ENCODE data around the gene NHLH2.

NHLH2 gene

DNA sequence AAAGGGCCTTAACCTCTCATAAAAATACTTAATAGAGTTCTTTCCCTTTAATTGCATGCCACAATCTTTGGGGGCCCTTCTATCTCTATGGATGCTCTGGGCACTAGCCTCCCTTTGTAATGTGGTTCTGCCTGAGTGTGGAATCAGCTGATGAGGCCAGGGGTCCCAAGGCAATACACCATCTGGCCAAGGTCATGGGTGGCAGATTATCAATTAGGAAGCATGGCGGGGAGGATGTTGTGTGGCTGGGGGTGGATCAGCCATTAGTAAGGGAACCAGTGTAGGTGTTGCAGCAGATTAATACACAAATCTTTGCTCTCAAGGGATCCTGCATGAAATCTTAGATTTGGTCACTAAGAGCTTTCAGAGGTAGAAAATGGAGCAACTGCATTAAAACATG, 35.3 kb downstream of the NHLH2 start:
- no peak overlapping the region for H3K4me3 ChIP-seq (ENCODE audit: low read depth, low read length)

- no peak overlapping the region for H3K4me3 ChIP-seq (ENCODE audit: low read depth, low read length)
Measured at GRCh38 chr1:115802416-115802815, 38.5 kb downstream of the NHLH2 start.

- no peak overlapping the region for H3K4me3 ChIP-seq (ENCODE audit: low read depth, low read length)
Measured at GRCh38 chr1:115797486-115797885, 43.4 kb downstream of the NHLH2 start.

DNA sequence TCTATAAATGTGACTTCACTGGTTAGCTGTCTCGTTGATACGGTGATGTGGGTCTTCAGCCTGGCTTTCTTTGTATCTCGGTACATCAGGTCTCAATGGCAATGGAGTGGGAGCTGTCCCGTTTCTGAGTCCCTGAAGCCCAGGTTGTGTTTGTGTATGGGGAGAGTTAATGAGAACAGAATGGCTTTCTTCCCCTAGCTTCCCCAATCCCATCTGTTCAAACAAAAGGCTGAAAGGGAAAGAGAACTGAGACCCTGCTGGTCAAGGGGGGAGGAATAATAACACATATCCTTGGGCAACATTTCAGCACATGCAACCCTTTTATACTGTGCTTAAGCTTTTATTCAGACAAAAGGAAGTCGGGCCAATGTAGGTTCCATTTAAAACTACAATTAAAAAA, 44.0 kb downstream of the NHLH2 start:
- H3K4me3 ChIP-seq (ENCODE audit: low read depth, low read length) = no peak overlapping the region

DNA sequence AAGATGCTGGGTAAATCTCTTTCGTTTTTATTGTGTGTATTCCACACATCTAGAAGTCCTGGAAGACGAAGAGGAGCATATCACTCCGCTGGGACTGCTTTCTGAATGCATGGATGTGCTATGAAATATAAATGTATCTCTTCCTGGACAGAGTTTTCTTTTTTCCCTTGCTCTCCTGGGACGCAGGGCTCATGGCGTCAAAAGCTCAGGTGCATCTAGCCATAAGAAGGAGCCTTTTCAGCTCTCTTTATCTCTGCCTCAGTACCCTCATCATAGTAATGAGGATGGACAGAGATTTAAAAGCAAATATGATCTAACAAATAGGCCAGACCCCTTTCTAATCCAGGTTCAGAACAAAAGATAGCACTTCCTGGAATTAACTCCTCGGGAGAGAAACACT, 44.9 kb downstream of the NHLH2 start:
- no peak overlapping the region for H3K4me3 ChIP-seq (ENCODE audit: low read depth, low read length)

GRCh38 chr1:115794976-115795639, 45.8 kb downstream of the NHLH2 start:
- H3K4me3 ChIP-seq (ENCODE audit: low read depth, low read length) = no peak overlapping the region

GRCh38 chr1:115793162-115793561, 47.8 kb downstream of the NHLH2 start:
- no peak overlapping the region for H3K4me3 ChIP-seq (ENCODE audit: low read depth, low read length)

GRCh38 chr1:115791816-115792215, 49.1 kb downstream of the NHLH2 start:
- H3K4me3 ChIP-seq (ENCODE audit: low read depth, low read length) = no peak overlapping the region

GRCh38 chr1:115790846-115791245, 50.1 kb downstream of the NHLH2 start:
- no peak overlapping the region for H3K4me3 ChIP-seq (ENCODE audit: low read depth, low read length)

DNA sequence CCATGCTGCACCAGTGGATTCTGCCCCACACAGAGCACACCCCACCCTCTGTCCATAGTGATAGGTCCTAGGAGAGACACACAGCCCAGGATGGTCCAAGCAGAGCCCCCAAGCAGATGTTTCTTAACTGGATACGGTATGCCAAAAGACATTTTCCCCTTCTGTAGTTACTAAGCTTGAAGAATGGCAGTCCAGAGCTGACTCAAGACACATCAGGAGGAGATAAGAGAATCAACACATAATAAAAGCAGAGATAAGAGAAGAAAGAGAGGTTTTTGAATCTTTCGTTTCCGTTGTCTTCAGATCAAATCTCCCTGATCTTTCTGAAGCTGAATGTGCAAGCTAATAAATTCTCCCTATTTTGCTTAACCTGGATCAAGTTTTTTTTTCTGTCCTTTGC, 50.6 kb downstream of the NHLH2 start:
- H3K4me3 ChIP-seq (ENCODE audit: low read depth, low read length) = no peak overlapping the region

All from iPS-11a (cell line).